OCI-LY7 (cell line): Measurements from ENCODE around the gene LRRC51. TPM values are rescaled to one million over a fixed set of nuclear protein-coding genes. Genes with fewer than 3 reads are reported as not detected.

Experiments used
- BruUV-seq: library from RNA; stranded (reverse); fragments of 400-500 nt; replicated peaks from 2 replicates; lab custom pipeline; 2021; lab: Mats Ljungman, UMichigan
- CTCF ChIA-PET: fragments of 300-600 bp; sonication (Branson Sonifier 250); formaldehyde crosslinking; loops from one replicate; lab custom pipeline; 2022; ENCODE audit warnings: antibody characterized with exemption; ENCODE audit not compliant: unreplicated experiment; lab: Charles Lee
- POLR2A ChIA-PET: fragments of 300-600 bp; sonication (Branson Sonifier 250); formaldehyde crosslinking; loops from one replicate; lab custom pipeline; 2022; ENCODE audit warnings: antibody characterized with exemption; lab: Charles Lee
- DNase-seq: peaks from one replicate; pipeline ENCODE4 v3.0.0-alpha.2; 2015; ENCODE audit warnings: low spot score
- H2AFZ ChIP-seq: fragments of 200-600 bp; sonication (generic), shearing (Covaris generic); 2 replicates; pipeline ENCODE4 v1.6.1; 2014; ENCODE audit warnings: mild to moderate bottlenecking, antibody characterized with exemption, low read length, moderate library complexity
- H3K27ac ChIP-seq: fragments of 200-600 bp; sonication (generic); 2 replicates; pipeline ENCODE4 v1.5.1; 2014; ENCODE audit warnings: mixed run types, low read depth, mild to moderate bottlenecking, moderate library complexity, low read length, inconsistent platforms; ENCODE audit not compliant: poor library complexity, severe bottlenecking
- H3K36me3 ChIP-seq: fragments of 200-600 bp; sonication (generic); 2 replicates; pipeline ENCODE4 v1.6.1; 2014; ENCODE audit warnings: mild to moderate bottlenecking, antibody characterized with exemption, low read length, moderate library complexity, mixed read lengths; ENCODE audit not compliant: insufficient read depth
- H3K4me1 ChIP-seq: fragments of 200-600 bp; sonication (generic); 2 replicates; pipeline ENCODE4 v1.5.1; 2014; ENCODE audit warnings: mild to moderate bottlenecking, low read length; ENCODE audit not compliant: insufficient read depth, poor library complexity, severe bottlenecking
- H3K4me2 ChIP-seq: fragments of 200-600 bp; sonication (generic); 2 replicates; pipeline ENCODE4 v1.6.1; 2014; ENCODE audit warnings: mild to moderate bottlenecking, low read length
- H3K4me3 ChIP-seq: fragments of 200-600 bp; sonication (generic); 2 replicates; pipeline ENCODE4 v1.5.1; 2014; ENCODE audit warnings: mild to moderate bottlenecking, low read depth, low read length; ENCODE audit not compliant: poor library complexity, severe bottlenecking
- H3K79me2 ChIP-seq: fragments of 200-600 bp; sonication (generic); 2 replicates; pipeline ENCODE4 v1.6.1; 2016; ENCODE audit warnings: low read depth, mild to moderate bottlenecking, low read length, moderate library complexity, mixed read lengths; ENCODE audit not compliant: insufficient read depth
- H3K9me2 ChIP-seq: fragments of 200-600 bp; sonication (generic); 2 replicates; pipeline ENCODE4 v1.6.1; 2016; ENCODE audit warnings: mild to moderate bottlenecking, low read length, mixed read lengths; ENCODE audit not compliant: insufficient read depth
- H3K9me3 ChIP-seq: fragments of 200-600 bp; sonication (generic); 2 replicates; pipeline ENCODE4 v1.6.1; 2014; ENCODE audit warnings: mild to moderate bottlenecking, mixed run types, low read length, mixed read lengths
- H4K20me1 ChIP-seq: fragments of 200-600 bp; sonication (generic); 2 replicates; pipeline ENCODE4 v1.6.1; 2014; ENCODE audit warnings: mild to moderate bottlenecking, antibody characterized with exemption, low read length, moderate library complexity, mixed read lengths; ENCODE audit not compliant: insufficient read depth
- EZH2phosphoT487 ChIP-seq: fragments of 200-600 bp; sonication (generic); IDR thresholded peaks from 2 replicates; pipeline ENCODE4 v1.6.1; 2018; ENCODE audit warnings: low read depth, borderline replicate concordance, mild to moderate bottlenecking, mixed run types, antibody characterized with exemption, low read length, moderate library complexity, mixed read lengths
- intact Hi-C: fragments of 100-400 bp; cut with micrococcal nuclease; formaldehyde crosslinking; loops from one replicate; pipeline ENCODE4 v1.10.0; 2022; ENCODE audit not compliant: unreplicated experiment
- total RNA-seq, 2 experiments: library from RNA; depleted of rRNA in 1 of 2; stranded (reverse); fragments of >200 nt in 1 of 2; shearing (Covaris generic) in 1 of 2; gene quantifications; 2 replicates each; pipeline ENCODE4 v1.2.3, GENCODE V29; 2014 to 2022
- TF ChIP-seq, protein P1 (sequence below): fragments of 200-600 bp; sonication (generic); conservative IDR thresholded peaks from 2 replicates; pipeline ENCODE4 v1.5.1; 2014; ENCODE audit warnings: mild to moderate bottlenecking, antibody characterized with exemption, low read length, moderate library complexity, mixed read lengths

Gene LRRC51
- total RNA-seq, 2 experiments from 2014 or later: 9.9 to 15.3 TPM

GRCh38 chr11:72039031-72039855 is 41.4 kb upstream of the LRRC51 start:
- ChIA-PET CTCF (interaction anchor here (0.9 to 1.8 kb wide), 5 partner anchors 8 to 144 kb away, joined by 3 to 7 read pairs (median 4); no protein-coding TSS in a partner anchor), POLR2A (interaction anchor here (0.6 to 1.9 kb wide), 11 partner anchors 9 to 193 kb away, joined by 3 to 8 read pairs (median 4); partner anchors contain the start of gene ANAPC15)
- H2AFZ ChIP-seq: no peak overlapping the region
- H3K36me3 ChIP-seq: peaks cover 24% of the 10 kb centered on the region
- H3K4me1 ChIP-seq: peaks cover 72% of the 10 kb centered on the region
- DNase-seq: peak; percentile 62
- peak overlapping the region; percentile 84 for H3K27ac ChIP-seq
- BruUV-seq: no TSS peak
- no peaks in the 10 kb centered on the region for H3K9me2 ChIP-seq
- H3K4me2 ChIP-seq: peak overlapping the region; percentile 90
- no peaks in the 10 kb centered on the region for H3K9me3 ChIP-seq
- H3K4me3 ChIP-seq: peak overlapping the region; percentile 66
- TF ChIP-seq, protein P1, sequence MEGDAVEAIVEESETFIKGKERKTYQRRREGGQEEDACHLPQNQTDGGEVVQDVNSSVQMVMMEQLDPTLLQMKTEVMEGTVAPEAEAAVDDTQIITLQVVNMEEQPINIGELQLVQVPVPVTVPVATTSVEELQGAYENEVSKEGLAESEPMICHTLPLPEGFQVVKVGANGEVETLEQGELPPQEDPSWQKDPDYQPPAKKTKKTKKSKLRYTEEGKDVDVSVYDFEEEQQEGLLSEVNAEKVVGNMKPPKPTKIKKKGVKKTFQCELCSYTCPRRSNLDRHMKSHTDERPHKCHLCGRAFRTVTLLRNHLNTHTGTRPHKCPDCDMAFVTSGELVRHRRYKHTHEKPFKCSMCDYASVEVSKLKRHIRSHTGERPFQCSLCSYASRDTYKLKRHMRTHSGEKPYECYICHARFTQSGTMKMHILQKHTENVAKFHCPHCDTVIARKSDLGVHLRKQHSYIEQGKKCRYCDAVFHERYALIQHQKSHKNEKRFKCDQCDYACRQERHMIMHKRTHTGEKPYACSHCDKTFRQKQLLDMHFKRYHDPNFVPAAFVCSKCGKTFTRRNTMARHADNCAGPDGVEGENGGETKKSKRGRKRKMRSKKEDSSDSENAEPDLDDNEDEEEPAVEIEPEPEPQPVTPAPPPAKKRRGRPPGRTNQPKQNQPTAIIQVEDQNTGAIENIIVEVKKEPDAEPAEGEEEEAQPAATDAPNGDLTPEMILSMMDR: no peak
- TF ChIP-seq EZH2phosphoT487: no peak
- peaks cover 34% of the 10 kb centered on the region for H4K20me1 ChIP-seq
- peaks cover 52% of the 10 kb centered on the region; the same call in 1 of the 2 replicates for H3K79me2 ChIP-seq
- intact Hi-C loops: no loop called here

GRCh38 chr11:72039856-72040401 is 40.7 kb upstream of the LRRC51 start:
- H4K20me1 ChIP-seq: peaks cover 34% of the 10 kb centered on the region
- H3K9me3 ChIP-seq: no peaks in the 10 kb centered on the region
- BruUV-seq: no TSS peak
- H3K4me1 ChIP-seq: peaks cover 72% of the 10 kb centered on the region
- no peaks in the 10 kb centered on the region for H3K9me2 ChIP-seq
- ChIA-PET CTCF (interaction anchor here (1.1 to 1.8 kb wide), 4 partner anchors 8 to 15 kb away, joined by 3 to 7 read pairs (median 4); no protein-coding TSS in a partner anchor), POLR2A (interaction anchor here (0.8 to 1.9 kb wide), 10 partner anchors 9 to 73 kb away, joined by 3 to 8 read pairs (median 5); partner anchors contain the start of gene ANAPC15)
- H2AFZ ChIP-seq: no peak overlapping the region
- intact Hi-C loops: no loop called here
- peaks cover 52% of the 10 kb centered on the region; the same call in 1 of the 2 replicates for H3K79me2 ChIP-seq
- no peak for TF ChIP-seq EZH2phosphoT487
- TF ChIP-seq, protein P1: no peak
- peak overlapping the region; percentile 90 for H3K4me2 ChIP-seq
- DNase-seq: no peak
- H3K27ac ChIP-seq: peak overlapping the region; percentile 84
- peak overlapping the region; percentile 66 for H3K4me3 ChIP-seq
- H3K36me3 ChIP-seq: peaks cover 17% of the 10 kb centered on the region
